ENCODE data around the gene B3GAT1.

- TF ChIP-seq POLR2A (IDR thresholded peaks at IDR 0.05; ENCODE audit: low read length) (no peak), GATA1 (IDR thresholded peaks at IDR 0.05; ENCODE audit: low read depth, low read length) (no peak)
Measured at GRCh38 chr11:134382257-134382656, 29.8 kb downstream of the B3GAT1 start.

Measured in erythroblast (primary cell).